ENCODE results near the gene ABCA8. TPM values are rescaled to one million over a fixed set of nuclear protein-coding genes. Genes with fewer than 3 reads are reported as not detected.

The ABCA8 gene
- total RNA-seq, 4 donors from 2014 or later = 26.1 to 95.4 (median 56.1) TPM

DNA sequence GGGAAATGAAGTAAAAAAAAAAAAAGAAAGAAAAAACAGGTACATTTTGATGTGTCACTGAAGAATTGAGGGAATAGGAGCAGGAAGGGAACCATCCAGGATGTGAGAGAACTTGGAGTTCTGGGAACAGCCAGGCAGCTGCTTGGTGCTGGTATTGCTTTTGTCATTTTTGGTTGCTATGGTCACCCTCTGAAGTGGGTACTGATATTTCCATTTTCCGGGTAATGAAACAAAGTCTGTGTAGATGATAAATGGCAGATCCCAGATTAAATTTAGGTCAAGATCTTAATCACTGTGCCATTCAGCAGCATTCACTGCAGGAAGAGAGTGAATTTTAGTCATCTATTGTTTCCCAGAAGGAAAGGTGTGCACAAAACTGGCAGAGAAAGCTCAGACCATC, 93.6 kb downstream of the ABCA8 start:
- Histone ChIP-seq H3K27me3 (no peaks in the 10 kb centered on the region), H3K27ac (no peak overlapping the region), H3K9me3 (no peaks in the 10 kb centered on the region), H3K36me3 (no peaks in the 10 kb centered on the region), H3K4me1 (no peaks in the 10 kb centered on the region), H3K4me3 (replicated peaks in 1 of 3) (no peak overlapping the region)
- 45 to 68% methylated on average over 1 of the region's 1 CpG for WGBS, 2 donors
- DNase-seq = no peak
- intact Hi-C loops (cut with DNase I) = no loop called here
- no peak for TF ChIP-seq POLR2A (IDR thresholded peaks at IDR 0.05)
- TF ChIP-seq, protein P1, sequence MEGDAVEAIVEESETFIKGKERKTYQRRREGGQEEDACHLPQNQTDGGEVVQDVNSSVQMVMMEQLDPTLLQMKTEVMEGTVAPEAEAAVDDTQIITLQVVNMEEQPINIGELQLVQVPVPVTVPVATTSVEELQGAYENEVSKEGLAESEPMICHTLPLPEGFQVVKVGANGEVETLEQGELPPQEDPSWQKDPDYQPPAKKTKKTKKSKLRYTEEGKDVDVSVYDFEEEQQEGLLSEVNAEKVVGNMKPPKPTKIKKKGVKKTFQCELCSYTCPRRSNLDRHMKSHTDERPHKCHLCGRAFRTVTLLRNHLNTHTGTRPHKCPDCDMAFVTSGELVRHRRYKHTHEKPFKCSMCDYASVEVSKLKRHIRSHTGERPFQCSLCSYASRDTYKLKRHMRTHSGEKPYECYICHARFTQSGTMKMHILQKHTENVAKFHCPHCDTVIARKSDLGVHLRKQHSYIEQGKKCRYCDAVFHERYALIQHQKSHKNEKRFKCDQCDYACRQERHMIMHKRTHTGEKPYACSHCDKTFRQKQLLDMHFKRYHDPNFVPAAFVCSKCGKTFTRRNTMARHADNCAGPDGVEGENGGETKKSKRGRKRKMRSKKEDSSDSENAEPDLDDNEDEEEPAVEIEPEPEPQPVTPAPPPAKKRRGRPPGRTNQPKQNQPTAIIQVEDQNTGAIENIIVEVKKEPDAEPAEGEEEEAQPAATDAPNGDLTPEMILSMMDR (IDR thresholded peaks at IDR 0.05) = no peak

- no peak for DNase-seq
- Histone ChIP-seq H3K9me3 (no peaks in the 10 kb centered on the region), H3K27me3 (no peaks in the 10 kb centered on the region), H3K27ac (no peak overlapping the region), H3K4me1 (no peaks in the 10 kb centered on the region), H3K4me3 (replicated peaks in 1 of 3) (no peak overlapping the region), H3K36me3 (no peaks in the 10 kb centered on the region)
- intact Hi-C loops (cut with DNase I) = no loop called here
- 67 to 81% methylated on average over 2 of the region's 2 CpGs for WGBS, 2 donors
- TF ChIP-seq, protein P1 (IDR thresholded peaks at IDR 0.05) = no peak
- no peak for TF ChIP-seq POLR2A (IDR thresholded peaks at IDR 0.05)
Measured at GRCh38 chr17:68860941-68861340, 94.3 kb downstream of the ABCA8 start.

DNA sequence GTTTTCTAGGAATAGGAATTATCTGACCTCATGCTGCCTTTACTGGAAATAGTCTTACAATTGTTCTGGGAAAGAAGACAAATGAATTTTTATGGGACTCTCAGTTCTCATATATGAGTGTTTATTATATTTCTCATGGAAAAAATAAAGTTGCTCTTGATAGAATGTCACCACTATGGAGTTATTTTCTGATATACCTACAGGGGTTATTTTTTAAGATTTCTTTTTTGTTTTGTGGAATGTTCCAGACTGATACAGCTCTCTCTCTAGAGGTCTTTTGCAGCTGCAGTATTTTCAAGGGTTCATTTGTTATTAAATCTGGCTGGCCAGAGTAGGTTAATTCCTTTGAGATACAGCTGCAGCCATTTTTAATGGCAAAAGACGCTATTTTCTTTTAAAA, 100.7 kb downstream of the ABCA8 start:
- TF ChIP-seq, protein P1 (IDR thresholded peaks at IDR 0.05) = no peak
- no peak for TF ChIP-seq POLR2A (IDR thresholded peaks at IDR 0.05)
- intact Hi-C loops (cut with DNase I) = no loop called here
- H3K4me1 ChIP-seq = peaks cover 11% of the 10 kb centered on the region in 2 donors
- 69 to 82% methylated on average over 1 of the region's 1 CpG for WGBS, 2 donors
- H3K36me3 ChIP-seq = no peaks in the 10 kb centered on the region
- H3K4me3 ChIP-seq (replicated peaks in 1 of 3) = no peak overlapping the region
- no peaks in the 10 kb centered on the region for H3K9me3 ChIP-seq
- DNase-seq = no peak
- no peaks in the 10 kb centered on the region for H3K27me3 ChIP-seq
- H3K27ac ChIP-seq = no peak overlapping the region

DNA sequence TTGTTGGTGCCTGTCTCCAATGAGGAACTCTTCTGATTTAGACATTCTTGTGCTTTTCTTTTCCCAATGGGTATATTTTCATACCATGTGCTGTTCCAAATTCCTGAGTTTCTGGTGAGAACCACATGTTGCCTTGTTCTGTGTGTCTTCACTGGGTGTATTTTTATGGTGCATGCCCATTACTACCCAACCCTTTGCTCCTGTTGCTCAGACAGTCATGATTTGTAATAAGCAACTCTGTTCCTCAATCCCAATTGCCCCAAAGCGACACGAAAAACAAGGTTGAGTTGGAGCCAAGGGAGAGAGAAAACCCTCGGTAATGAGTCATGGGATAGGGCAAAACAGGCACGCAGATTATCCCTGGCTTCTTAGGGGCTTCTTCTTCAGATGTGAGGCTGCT, 101.8 kb downstream of the ABCA8 start:
- peaks cover 11% of the 10 kb centered on the region in 2 donors for H3K4me1 ChIP-seq
- 64 to 82% methylated on average over 4 of the region's 4 CpGs for WGBS, 2 donors
- intact Hi-C loops (cut with DNase I) = no loop called here
- DNase-seq = no peak
- H3K27me3 ChIP-seq = no peaks in the 10 kb centered on the region
- no peaks in the 10 kb centered on the region for H3K9me3 ChIP-seq
- no peak for TF ChIP-seq POLR2A (IDR thresholded peaks at IDR 0.05)
- TF ChIP-seq, protein P1 (IDR thresholded peaks at IDR 0.05) = no peak
- no peaks in the 10 kb centered on the region for H3K36me3 ChIP-seq
- H3K27ac ChIP-seq = no peak overlapping the region
- H3K4me3 ChIP-seq (replicated peaks in 1 of 3) = no peak overlapping the region

DNA sequence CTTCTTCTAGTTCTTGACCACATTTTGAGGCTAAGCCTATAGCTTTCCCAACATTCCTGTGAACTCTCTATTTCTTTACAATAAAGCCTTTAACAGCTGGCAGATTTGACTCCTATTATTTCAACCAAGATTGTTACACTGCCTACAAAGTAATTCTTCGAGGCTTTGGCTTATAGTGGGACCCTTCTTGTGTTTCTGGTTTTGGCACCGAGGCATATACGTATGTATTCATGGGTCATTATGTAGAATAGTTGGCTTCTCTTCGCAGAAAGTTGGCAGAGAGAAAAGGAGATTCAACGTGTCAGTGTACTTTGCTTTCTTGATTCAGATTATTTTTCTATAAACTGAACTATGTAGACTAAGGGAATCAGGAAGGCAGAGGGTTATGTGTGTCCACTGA, 102.2 kb downstream of the ABCA8 start:
- H3K27me3 ChIP-seq = no peaks in the 10 kb centered on the region
- H3K9me3 ChIP-seq = no peaks in the 10 kb centered on the region
- peaks cover 11% of the 10 kb centered on the region in 2 donors for H3K4me1 ChIP-seq
- no peak overlapping the region for H3K4me3 ChIP-seq (replicated peaks in 1 of 3)
- H3K36me3 ChIP-seq = no peaks in the 10 kb centered on the region
- no peak overlapping the region for H3K27ac ChIP-seq
- no peak for DNase-seq
- no peak for TF ChIP-seq POLR2A (IDR thresholded peaks at IDR 0.05)
- TF ChIP-seq, protein P1 (IDR thresholded peaks at IDR 0.05) = no peak
- intact Hi-C loops (cut with DNase I) = no loop called here
- WGBS, 2 donors = 77 to 90% methylated on average over 5 of the region's 5 CpGs

Data from thyroid gland (tissue), 4 donors.